ENCODE results near the gene MEPCE.

- TF ChIP-seq POLR2A (conservative IDR thresholded peaks at IDR 0.05) (peak; percentile 70), ZNF239 (CRISPR knock-in tag; IDR thresholded peaks at IDR 0.05) (no peak; the same call in 1 of the 2 replicates), HEY1 (CRISPR knock-in tag; IDR thresholded peaks at IDR 0.05; ENCODE audit: borderline replicate concordance) (no peak), TAF1 (IDR thresholded peaks at IDR 0.05; ENCODE audit: control insufficient read depth, extremely low read depth, insufficient read depth, low read length, severe bottlenecking) (no peak), SETDB1 (IDR thresholded peaks at IDR 0.05; ENCODE audit: low read length) (no peak), CTCF (IDR thresholded peaks at IDR 0.05 in 2 of 3, conservative IDR thresholded peaks at IDR 0.05 in 1 of 3; ENCODE audit: insufficient read depth in 2 of 3, low read depth in 1 of 3, low read length in 3 of 3) (no peak), CHD2 (IDR thresholded peaks at IDR 0.05; ENCODE audit: low read depth, low read length) (no peak), YY1 (IDR thresholded peaks at IDR 0.05; ENCODE audit: borderline replicate concordance in 1 of 3, control insufficient read depth in 1 of 3, extremely low read depth in 1 of 3, insufficient read depth in 3 of 3, insufficient read length in 1 of 3, insufficient replicate concordance in 2 of 3, low read depth in 1 of 3, low read length in 2 of 3) (peak in 1 of 3 experiments; percentile 25), BRCA1 (IDR thresholded peaks at IDR 0.05) (no peak), BRCA1 (CRISPR knock-in tag; IDR thresholded peaks at IDR 0.05) (no peak), ZNF695 (CRISPR knock-in tag; IDR thresholded peaks at IDR 0.05) (no peak; the same call in 1 of the 2 replicates), ZC3H4 (CRISPR knock-in tag; IDR thresholded peaks at IDR 0.05; ENCODE audit: borderline replicate concordance) (no peak), CEBPB (tag; IDR thresholded peaks at IDR 0.05) (no peak)
Measured at GRCh38 chr7:100444311-100445278, 15.0 kb downstream of the MEPCE start.
